HPDE6-E6E7 (cell line): ENCODE results near the gene CCNY.

Source experiments
- DNase-seq: peaks from one replicate; pipeline ENCODE4 v3.0.0; 2011; ENCODE audit warnings: missing footprints; ENCODE audit errors: extremely low spot score

Gene CCNY

GRCh38 chr10:35331894-35332640 lies 4.2 kb upstream of the CCNY start:
- DNase-seq: peak; percentile 48

GRCh38 chr10:35334297-35334696 lies 2.0 kb upstream of the CCNY start:
- no peak for DNase-seq

- no peak for DNase-seq
Observed at GRCh38 chr10:35335133-35336083, 901 bp upstream of the CCNY start.

GRCh38 chr10:35336921-35337823 lies 863 bp downstream of the CCNY start:
- no peak for DNase-seq

- no peak for DNase-seq
Observed at GRCh38 chr10:35339942-35340341, 3.6 kb downstream of the CCNY start.

GRCh38 chr10:35340975-35341374 lies 4.7 kb downstream of the CCNY start:
- no peak for DNase-seq

- no peak for DNase-seq
Observed at GRCh38 chr10:35341521-35341920, 5.2 kb downstream of the CCNY start.

GRCh38 chr10:35342183-35342753 lies 6.0 kb downstream of the CCNY start:
- no peak for DNase-seq

- no peak for DNase-seq
Observed at GRCh38 chr10:35343739-35344138, 7.4 kb downstream of the CCNY start.

GRCh38 chr10:35345383-35345742 lies 9.1 kb downstream of the CCNY start:
- no peak for DNase-seq

GRCh38 chr10:35346248-35346647 lies 9.9 kb downstream of the CCNY start:
- DNase-seq: no peak

- DNase-seq: no peak
Observed at GRCh38 chr10:35347121-35347562, 10.8 kb downstream of the CCNY start.

- no peak for DNase-seq
Observed at GRCh38 chr10:35347899-35348608, 11.7 kb downstream of the CCNY start.

- no peak for DNase-seq
Observed at GRCh38 chr10:35348609-35349388, 12.5 kb downstream of the CCNY start.

- no peak for DNase-seq
Observed at GRCh38 chr10:35349389-35349915, 13.1 kb downstream of the CCNY start.

- DNase-seq: no peak
Observed at GRCh38 chr10:35351021-35351420, 14.7 kb downstream of the CCNY start.

GRCh38 chr10:35352097-35352496 lies 15.8 kb downstream of the CCNY start:
- DNase-seq: no peak

- no peak for DNase-seq
Observed at GRCh38 chr10:35352512-35352911, 16.2 kb downstream of the CCNY start.

GRCh38 chr10:35353395-35353794 lies 17.1 kb downstream of the CCNY start:
- DNase-seq: no peak

- no peak for DNase-seq
Observed at GRCh38 chr10:35353805-35354204, 17.5 kb downstream of the CCNY start.
